ENCODE results near the gene PTPRR. TPM values are rescaled to one million over a fixed set of nuclear protein-coding genes. Genes with fewer than 3 reads are reported as not detected.

Gene PTPRR
- polyA plus RNA-seq, 1 of the 3 experiments (the other 2 are of a cell fraction): 1.4 TPM

GRCh38 chr12:70806827-70807226 lies 113.7 kb downstream of the PTPRR start (continued):
- no peak for TF ChIP-seq TEAD4 (IDR thresholded peaks at IDR 0.05; ENCODE audit: borderline replicate concordance, insufficient read depth)
- no peak for TF ChIP-seq USF2 (IDR thresholded peaks at IDR 0.05; ENCODE audit: borderline replicate concordance, low read depth, low read length)

- H4K20me1 ChIP-seq (ENCODE audit: insufficient read depth): no peaks in the 10 kb centered on the region
- H3K27me3 ChIP-seq (ENCODE audit: insufficient read depth): no peaks in the 10 kb centered on the region
- TF ChIP-seq EZH2phosphoT487 (IDR thresholded peaks at IDR 0.05; ENCODE audit: borderline replicate concordance, low read depth): no peak
- no peak for TF ChIP-seq JUND (IDR thresholded peaks at IDR 0.05)
- TF ChIP-seq NFIC (IDR thresholded peaks at IDR 0.05; ENCODE audit: borderline replicate concordance): no peak
- TF ChIP-seq TAF1 (IDR thresholded peaks at IDR 0.05; ENCODE audit: borderline replicate concordance, low read depth, low read length): no peak
- no peak for TF ChIP-seq FOXM1 (IDR thresholded peaks at IDR 0.05; ENCODE audit: low read depth)
- no peak for TF ChIP-seq REST (IDR thresholded peaks at IDR 0.05; ENCODE audit: low read depth, low read length)
- TF ChIP-seq NRF1 (IDR thresholded peaks at IDR 0.05; ENCODE audit: low read depth, low read length): no peak
- TF ChIP-seq CHD2 (IDR thresholded peaks at IDR 0.05; ENCODE audit: low read length, partially characterized antibody): no peak
- H3K27ac ChIP-seq (ENCODE audit: low read depth in 2 of 2, low read length in 1 of 2): no peak overlapping the region
- H3K36me3 ChIP-seq (replicated peaks in 1 of 2; ENCODE audit: control insufficient read depth in 1 of 2, insufficient read depth in 2 of 2, low read length in 1 of 2): no peaks in the 10 kb centered on the region
- 32% methylated on average over 1 of the region's 1 CpG for WGBS (ENCODE audit: low lambda C conversion rate)
- H3K4me2 ChIP-seq: no peak overlapping the region
- H3K9ac ChIP-seq: no peak overlapping the region
- H3F3A ChIP-seq (replicated peaks; ENCODE audit: insufficient read depth): no peaks in the 10 kb centered on the region
- ChIA-PET CTCF (no interaction called here), POLR2A (no interaction called here)
- no peak overlapping the region for H3K4me3 ChIP-seq (ENCODE audit: low read depth in 2 of 2, low read length in 1 of 2)
- H3K79me2 ChIP-seq (ENCODE audit: insufficient read depth): no peaks in the 10 kb centered on the region
- H3K9me2 ChIP-seq: no peaks in the 10 kb centered on the region
- no peak for DNase-seq
- H3K9me3 ChIP-seq: no peaks in the 10 kb centered on the region
- no peaks in the 10 kb centered on the region; a peak in 1 of 4 replicates for H3K4me1 ChIP-seq (ENCODE audit: control insufficient read depth in 1 of 2, insufficient read depth in 2 of 2, low read depth in 1 of 2, low read length in 1 of 2)
- H2AFZ ChIP-seq (ENCODE audit: low read depth): no peak overlapping the region
Measured at GRCh38 chr12:70806043-70806442, 114.5 kb downstream of the PTPRR start.
